HCT116 (cell line): ENCODE results near the gene TMED7.

Source experiments
- CTCF ChIP-seq, 3 experiments: fragments of 200-600 bp in 1 of 3; sonication (generic) in 1 of 3; IDR thresholded peaks in 2 of 3; conservative IDR thresholded peaks in 1 of 3; 2 replicates each; pipeline ENCODE4 v1.5.1; 2012 to 2017; ENCODE audit warnings: low read depth in 2 of 3, low read length in 2 of 3, antibody characterized with exemption in 1 of 3, borderline replicate concordance in 1 of 3, control low read depth in 1 of 3, mild to moderate bottlenecking in 1 of 3, mixed read lengths in 1 of 3, mixed run types in 1 of 3, moderate library complexity in 1 of 3; ENCODE audit not compliant: insufficient read depth in 1 of 3
- POLR2A ChIP-seq: IDR thresholded peaks from 2 replicates; pipeline ENCODE4 v1.7.0; 2011; ENCODE audit warnings: borderline replicate concordance; ENCODE audit not compliant: insufficient read depth, insufficient read length; ENCODE audit errors: extremely low read depth
- ZFX ChIP-seq: fragments of 450-650 bp; IDR thresholded peaks from 2 replicates; pipeline ENCODE4 v1.6.1; 2017

- TF ChIP-seq ZFX (no peak), CTCF (IDR thresholded peaks at IDR 0.05 in 2 of 3, conservative IDR thresholded peaks at IDR 0.05 in 1 of 3; ENCODE audit: borderline replicate concordance in 1 of 3, insufficient read depth in 1 of 3, low read depth in 2 of 3, low read length in 2 of 3) (no peak), POLR2A (no peak)
Measured at GRCh38 chr5:115616892-115617291, 8.9 kb downstream of the TMED7 start.
